ENCODE data around the gene GABRB1.
A peak's percentile ranks its signal among the peaks of the same experiment; 100 is the strongest.

The GABRB1 gene

GRCh38 chr4:47274901-47275300, 243.5 kb downstream of the GABRB1 start:
- no peak overlapping the region for H3K4me3 ChIP-seq (ENCODE audit: low read depth in 1 of 2, low read length in 2 of 2)
- H3K27ac ChIP-seq (ENCODE audit: low read length), result no peak overlapping the region
- no peak overlapping the region for H2AFZ ChIP-seq (ENCODE audit: low read depth, low read length)
- no peak for ATAC-seq (ENCODE audit: insufficient read depth, low read depth)
- DNase-seq, result no peak
- no peak for TF ChIP-seq CTCF (IDR thresholded peaks at IDR 0.05; ENCODE audit: borderline replicate concordance, extremely low read depth, low read length, poor library complexity, severe bottlenecking)
- H3K9me3 ChIP-seq (ENCODE audit: insufficient read depth, low read length, severe bottlenecking), result no peaks in the 10 kb centered on the region
- no peaks in the 10 kb centered on the region for H4K20me1 ChIP-seq (ENCODE audit: insufficient read depth, low read length)
- H3K79me2 ChIP-seq (ENCODE audit: insufficient read depth, low read length), result no peaks in the 10 kb centered on the region
- no peaks in the 10 kb centered on the region for H3K4me1 ChIP-seq (ENCODE audit: insufficient read depth, low read length)
- no peaks in the 10 kb centered on the region for H3K36me3 ChIP-seq (ENCODE audit: insufficient read depth, low read length)
- H3K9ac ChIP-seq (ENCODE audit: low read depth, low read length), result no peak overlapping the region
- no peak overlapping the region for H3K4me2 ChIP-seq (ENCODE audit: insufficient read depth, low read length)
- H3K27me3 ChIP-seq (ENCODE audit: insufficient read depth, low read length, poor library complexity), result no peaks in the 10 kb centered on the region

- DNase-seq (no peak), ATAC-seq (ENCODE audit: insufficient read depth, low read depth) (no peak)
- H3K4me2 ChIP-seq (ENCODE audit: insufficient read depth, low read length), result no peak overlapping the region
- no peak overlapping the region for H2AFZ ChIP-seq (ENCODE audit: low read depth, low read length)
- H3K79me2 ChIP-seq (ENCODE audit: insufficient read depth, low read length), result no peaks in the 10 kb centered on the region
- no peaks in the 10 kb centered on the region for H3K4me1 ChIP-seq (ENCODE audit: insufficient read depth, low read length)
- H3K9ac ChIP-seq (ENCODE audit: low read depth, low read length), result no peak overlapping the region
- no peak overlapping the region for H3K4me3 ChIP-seq (ENCODE audit: low read depth in 1 of 2, low read length in 2 of 2)
- no peaks in the 10 kb centered on the region for H3K9me3 ChIP-seq (ENCODE audit: insufficient read depth, low read length, severe bottlenecking)
- H3K36me3 ChIP-seq (ENCODE audit: insufficient read depth, low read length), result no peaks in the 10 kb centered on the region
- no peak overlapping the region for H3K27ac ChIP-seq (ENCODE audit: low read length)
- H3K27me3 ChIP-seq (ENCODE audit: insufficient read depth, low read length, poor library complexity), result no peaks in the 10 kb centered on the region
- H4K20me1 ChIP-seq (ENCODE audit: insufficient read depth, low read length), result no peaks in the 10 kb centered on the region
- TF ChIP-seq CTCF (IDR thresholded peaks at IDR 0.05; ENCODE audit: borderline replicate concordance, extremely low read depth, low read length, poor library complexity, severe bottlenecking), result no peak
- TF ChIP-seq EZH2 (IDR thresholded peaks at IDR 0.05; ENCODE audit: borderline replicate concordance, low read depth, low read length, severe bottlenecking), result no peak
Observed at GRCh38 chr4:47275595-47275994, 244.2 kb downstream of the GABRB1 start.

GRCh38 chr4:47278631-47279030, 247.3 kb downstream of the GABRB1 start:
- H3K27ac ChIP-seq (ENCODE audit: low read length), result no peak overlapping the region
- H3K4me1 ChIP-seq (ENCODE audit: insufficient read depth, low read length), result no peaks in the 10 kb centered on the region
- no peaks in the 10 kb centered on the region for H4K20me1 ChIP-seq (ENCODE audit: insufficient read depth, low read length)
- H3K4me3 ChIP-seq (ENCODE audit: low read depth in 1 of 2, low read length in 2 of 2), result no peak overlapping the region
- no peak overlapping the region for H2AFZ ChIP-seq (ENCODE audit: low read depth, low read length)
- DNase-seq (no peak), ATAC-seq (ENCODE audit: insufficient read depth, low read depth) (no peak)
- no peak overlapping the region for H3K4me2 ChIP-seq (ENCODE audit: insufficient read depth, low read length)
- no peaks in the 10 kb centered on the region for H3K27me3 ChIP-seq (ENCODE audit: insufficient read depth, low read length, poor library complexity)
- TF ChIP-seq EZH2 (IDR thresholded peaks at IDR 0.05; ENCODE audit: borderline replicate concordance, low read depth, low read length, severe bottlenecking) (no peak), CTCF (IDR thresholded peaks at IDR 0.05; ENCODE audit: borderline replicate concordance, extremely low read depth, low read length, poor library complexity, severe bottlenecking) (no peak)
- H3K36me3 ChIP-seq (ENCODE audit: insufficient read depth, low read length), result no peaks in the 10 kb centered on the region
- no peaks in the 10 kb centered on the region for H3K9me3 ChIP-seq (ENCODE audit: insufficient read depth, low read length, severe bottlenecking)
- no peak overlapping the region for H3K9ac ChIP-seq (ENCODE audit: low read depth, low read length)
- no peaks in the 10 kb centered on the region for H3K79me2 ChIP-seq (ENCODE audit: insufficient read depth, low read length)

- Histone ChIP-seq H3K79me2 (ENCODE audit: insufficient read depth, low read length) (no peaks in the 10 kb centered on the region), H2AFZ (ENCODE audit: low read depth, low read length) (no peak overlapping the region), H3K27me3 (ENCODE audit: insufficient read depth, low read length, poor library complexity) (no peaks in the 10 kb centered on the region), H3K4me3 (ENCODE audit: low read depth in 1 of 2, low read length in 2 of 2) (no peak overlapping the region), H3K4me2 (ENCODE audit: insufficient read depth, low read length) (no peak overlapping the region), H3K9ac (ENCODE audit: low read depth, low read length) (no peak overlapping the region), H3K4me1 (ENCODE audit: insufficient read depth, low read length) (no peaks in the 10 kb centered on the region), H3K9me3 (ENCODE audit: insufficient read depth, low read length, severe bottlenecking) (no peaks in the 10 kb centered on the region), H3K27ac (ENCODE audit: low read length) (no peak overlapping the region), H3K36me3 (ENCODE audit: insufficient read depth, low read length) (no peaks in the 10 kb centered on the region), H4K20me1 (ENCODE audit: insufficient read depth, low read length) (no peaks in the 10 kb centered on the region)
- TF ChIP-seq EZH2 (IDR thresholded peaks at IDR 0.05; ENCODE audit: borderline replicate concordance, low read depth, low read length, severe bottlenecking) (no peak), CTCF (IDR thresholded peaks at IDR 0.05; ENCODE audit: borderline replicate concordance, extremely low read depth, low read length, poor library complexity, severe bottlenecking) (no peak)
- peak; percentile 35; the same call in 1 of the 3 replicates for ATAC-seq (ENCODE audit: insufficient read depth, low read depth)
- no peak for DNase-seq
Observed at GRCh38 chr4:47287735-47288134, 256.4 kb downstream of the GABRB1 start.

Measured in DND-41 (cell line).